Pancreas (tissue), 10 donors: ENCODE data around the gene PRR36. TPM values are rescaled to one million over a fixed set of nuclear protein-coding genes. Genes with fewer than 3 reads are reported as not detected.

ENCODE experiments used
- ATAC-seq, 4 donors: fragments of 200-7000 bp; cut with Tn5 transposase; one replicate each; pipeline versions ENCODE4 v1.8.0 to v1.9.1; 2020; ENCODE audit warnings: mild to moderate bottlenecking in 4 of 4, moderate library complexity in 4 of 4
- DNase-seq, 6 donors: peaks; one replicate each; pipeline ENCODE4 v3.0.0-alpha.2; 2020
- FAIRE-seq: peaks from 2 replicates; lab custom pipeline; 2012; peaks lifted over from hg19 to GRCh38; lab: Jason Lieb, UNC
- H3K27ac ChIP-seq, 4 donors: fragments of 200-600 bp; sonication (generic); 1 replicate in 3 of 4; 2 replicates in 1 of 4; pipeline versions ENCODE4 v1.5.0 to v1.8.0; 2020
- H3K27me3 ChIP-seq, 4 donors: fragments of 200-600 bp; one replicate each; pipeline ENCODE4 v1.8.0; 2021
- H3K36me3 ChIP-seq, 3 donors: fragments of 200-600 bp; sonication (generic) in 1 of 3; one replicate each; pipeline versions ENCODE4 v1.5.0 to v1.8.0; 2020 to 2021
- H3K4me1 ChIP-seq, 3 donors: fragments of 200-600 bp; one replicate each; pipeline ENCODE4 v1.8.0; 2021
- H3K4me3 ChIP-seq, 4 donors: fragments of 200-600 bp; sonication (generic) in 2 of 4; one replicate each; pipeline versions ENCODE4 v1.5.0 to v1.8.0; 2020 to 2021
- H3K9me3 ChIP-seq, 4 donors: fragments of 200-600 bp; one replicate each; pipeline ENCODE4 v1.8.0; 2021
- CTCF ChIP-seq, 4 donors: fragments of 200-600 bp; sonication (generic) in 3 of 4; IDR thresholded peaks; one replicate each; pipeline versions ENCODE4 v1.5.0 to v1.8.0; 2021; ENCODE audit warnings: antibody characterized with exemption in 4 of 4
- WGBS, 2 donors: extraction: QIAGEN DNeasy Blood & Tissue Kit; methylation state at CpG; one replicate each; pipeline ENCODE4 v1.1.7; 2013; 5-methylcytosine and 5-hydroxymethylcytosine counted together
- intact Hi-C, 3 donors: fragments of 100-400 bp; cut with DNase I; formaldehyde crosslinking; loops; one replicate each; pipeline versions ENCODE4 v1.11.1 to v1.14.2; 2022
- polyA plus RNA-seq, 2 donors: library from polyadenylated mRNA; stranded (reverse); fragments of 200-250 nt; gene quantifications; one replicate each; pipeline ENCODE4 v1.2.3, GENCODE V29; 2013
- total RNA-seq, 6 donors: library from RNA; stranded (reverse); fragmentation: NEBNext Ultra II Directional in 4 of 6; extraction: Animal tissue kit (Norgen Biotek cat#: 25700) in 4 of 6; gene quantifications; one replicate each; pipeline versions ENCODE4 v1.2.1 to v1.2.4, GENCODE V29; 2021 to 2023
- donor health status: healthy with polysubstance abuse.
- donor health status: DM: no; HTN: no; CAD: no; lungs with moderate emphysema.
- donor health status: DM: no; HTN: no; CAD: no.
- donor health status: control.
- donor health status: control.
- donor health status: Bipolar disorder and iron deficiency.
- donor health status: DM: yes; HTN: yes; CAD: no.
- donor health status: DM: no; HTN: no; CAD: no.
- donor health status: DM: no; HTN: no; CAD: no.
- donor health status: DM: yes; HTN: yes; CAD: no.

The PRR36 gene
- total and polyA plus RNA-seq, 8 donors = 1.6 to 3.1 (median 2.0) TPM

DNA sequence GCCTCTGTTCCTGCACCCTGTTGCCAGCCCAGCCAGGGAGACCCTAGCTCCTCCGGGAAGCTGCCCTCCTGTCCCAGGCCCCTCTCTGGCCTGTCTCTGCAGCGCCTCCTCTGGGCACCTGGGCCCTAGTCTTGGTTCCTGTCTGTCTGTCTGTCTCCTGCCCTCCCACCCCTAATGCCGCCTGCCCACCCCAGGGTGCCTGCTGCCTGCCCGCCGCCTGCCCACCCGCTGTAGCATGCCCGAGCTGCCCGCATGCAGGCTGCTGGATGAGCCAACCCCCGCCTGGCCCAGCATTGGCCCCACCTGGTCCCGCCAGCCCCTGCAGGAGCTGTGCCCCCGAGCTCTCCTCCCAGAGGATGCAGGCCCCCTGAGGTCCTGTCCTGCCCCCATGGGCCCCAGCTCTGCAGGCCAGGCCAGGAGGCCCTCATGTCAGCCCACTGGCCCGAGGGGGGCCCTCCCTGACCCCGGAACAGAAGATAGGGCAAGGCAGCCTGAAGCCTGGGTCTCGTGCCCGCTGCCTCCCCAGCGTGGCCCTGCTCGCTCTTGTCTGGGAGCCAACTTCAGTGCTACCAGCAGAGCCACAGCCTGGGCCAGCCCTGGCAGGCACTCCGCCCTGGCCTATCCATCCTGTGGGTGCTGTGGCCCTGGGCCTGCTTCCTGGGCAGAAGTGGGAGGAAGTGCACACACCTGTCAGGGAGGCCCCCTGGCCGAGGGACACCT is 34.7 kb upstream of the PRR36 start:
- 87 to 92% methylated on average over 18 to 19 of the region's 19 CpGs for WGBS, 2 donors
- no peak for ATAC-seq
- no peak for TF ChIP-seq CTCF (IDR thresholded peaks at IDR 0.05)
- Histone ChIP-seq H3K4me3 (no peak overlapping the region), H3K36me3 (peaks cover 4 to 29% (median 22%) of the 10 kb centered on the region in 3 donors), H3K27me3 (no peaks in the 10 kb centered on the region), H3K27ac (no peak overlapping the region), H3K9me3 (no peaks in the 10 kb centered on the region), H3K4me1 (peaks cover 3 to 10% (median 6%) of the 10 kb centered on the region in 3 donors)
- intact Hi-C loops = no loop called here
- FAIRE-seq = no peak
- peak in 4 of 6 donors; percentile 6 to 83 (median 46) for DNase-seq

- no peak for ATAC-seq
- no peak for FAIRE-seq
- Histone ChIP-seq H3K27me3 (no peaks in the 10 kb centered on the region), H3K27ac (no peak overlapping the region), H3K36me3 (peaks cover 4 to 29% (median 22%) of the 10 kb centered on the region in 3 donors), H3K9me3 (no peaks in the 10 kb centered on the region), H3K4me1 (peaks cover 3 to 10% (median 6%) of the 10 kb centered on the region in 3 donors), H3K4me3 (no peak overlapping the region)
- TF ChIP-seq CTCF (IDR thresholded peaks at IDR 0.05) = no peak
- WGBS, 2 donors = 83 to 87% methylated on average over 13 to 14 of the region's 14 CpGs
- intact Hi-C loops = no loop called here
- peak in 2 of 6 donors; percentile 6 to 42 for DNase-seq
Measured at GRCh38 chr19:7908078-7908699, 34.0 kb upstream of the PRR36 start.

GRCh38 chr19:7907544-7907943 is 33.4 kb upstream of the PRR36 start:
- WGBS, 2 donors = 90 to 94% methylated on average over 11 of the region's 11 CpGs

GRCh38 chr19:7907122-7907521 is 32.9 kb upstream of the PRR36 start:
- no peak for TF ChIP-seq CTCF (IDR thresholded peaks at IDR 0.05)
- Histone ChIP-seq H3K36me3 (peaks cover 4 to 23% (median 16%) of the 10 kb centered on the region in 3 donors), H3K9me3 (no peaks in the 10 kb centered on the region), H3K27ac (no peak overlapping the region), H3K27me3 (no peaks in the 10 kb centered on the region), H3K4me3 (no peak overlapping the region), H3K4me1 (peaks cover 3 to 14% (median 10%) of the 10 kb centered on the region in 3 donors)
- no peak for ATAC-seq
- FAIRE-seq = no peak
- DNase-seq = peak in 2 of 6 donors; percentile 19 to 42
- 89 to 95% methylated on average over 19 of the region's 19 CpGs for WGBS, 2 donors
- intact Hi-C loops = no loop called here

More at GRCh38 chr19:7907544-7907943, 33.4 kb upstream of the PRR36 start:
- H3K4me1 ChIP-seq = peaks cover 3 to 12% (median 10%) of the 10 kb centered on the region in 3 donors
- intact Hi-C loops = no loop called here
- no peak for TF ChIP-seq CTCF (IDR thresholded peaks at IDR 0.05)
- peak in 5 of 6 donors; percentile 5 to 51 (median 17) for DNase-seq
- H3K9me3 ChIP-seq = no peaks in the 10 kb centered on the region
- peaks cover 4 to 27% (median 20%) of the 10 kb centered on the region in 3 donors for H3K36me3 ChIP-seq
- ATAC-seq = no peak
- H3K27ac ChIP-seq = no peak overlapping the region
- no peak overlapping the region for H3K4me3 ChIP-seq
- FAIRE-seq = no peak
- no peaks in the 10 kb centered on the region for H3K27me3 ChIP-seq
